LNCaP clone FGC (cell line): ENCODE results near the gene LMBR1.
A peak's percentile ranks its signal among the peaks of the same experiment; 100 is the strongest.
"Not testable (repeated sequence)": the region's sequence is repeated elsewhere in the genome, so short reads cannot be mapped to it uniquely, and the experiment has no call there.

Experiments
- DNase-seq: peaks from one replicate; pipeline ENCODE4 v3.0.0-alpha.2; 2011; ENCODE audit warnings: low read depth
- H3K4me3 ChIP-seq: 2 replicates; pipeline ENCODE4 v1.5.1; 2011; ENCODE audit warnings: mild to moderate bottlenecking, low read depth, low read length, control low read depth
- TF ChIP-seq, protein P1 (sequence below): IDR thresholded peaks from 2 replicates; pipeline ENCODE4 v1.5.1; 2012; ENCODE audit warnings: mild to moderate bottlenecking; ENCODE audit not compliant: control insufficient read depth, insufficient read depth; ENCODE audit errors: extremely low read depth

Gene LMBR1

DNA sequence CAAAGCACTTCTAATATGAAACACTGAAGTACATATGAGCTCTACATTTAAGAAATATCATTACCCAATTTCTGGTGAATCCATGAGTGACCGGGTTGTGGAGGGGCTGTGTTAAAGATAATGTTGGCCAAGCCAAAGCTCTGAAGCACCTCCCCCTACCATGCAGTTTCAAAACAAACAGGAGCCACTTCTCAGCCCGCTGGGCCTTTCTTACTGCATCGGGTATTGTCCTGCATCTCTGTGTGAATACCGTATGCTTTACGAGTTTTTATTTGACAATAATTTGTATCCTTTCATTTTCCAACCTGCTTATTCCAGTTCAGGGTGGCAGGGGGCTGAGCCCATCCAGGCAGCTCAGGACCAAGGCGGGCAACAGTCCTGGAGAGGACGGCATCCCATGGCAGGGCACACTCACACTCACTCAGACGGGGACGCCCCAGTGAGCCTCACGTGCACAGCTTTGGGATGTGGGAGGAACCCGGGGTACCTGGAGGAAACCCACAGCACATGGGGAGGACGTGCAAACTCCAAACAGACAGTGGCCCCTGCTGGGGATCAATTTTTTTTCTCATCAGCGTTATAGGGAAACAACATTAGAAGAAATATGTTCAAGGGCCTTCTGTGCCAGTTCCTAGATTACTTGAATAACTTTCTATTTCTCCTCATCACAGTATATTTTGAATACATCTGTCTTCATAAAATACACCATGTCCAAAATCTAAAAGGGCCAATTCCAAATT is 250.5 kb downstream of the LMBR1 start:
- H3K4me3 ChIP-seq, result no peak overlapping the region
- TF ChIP-seq, protein P1, sequence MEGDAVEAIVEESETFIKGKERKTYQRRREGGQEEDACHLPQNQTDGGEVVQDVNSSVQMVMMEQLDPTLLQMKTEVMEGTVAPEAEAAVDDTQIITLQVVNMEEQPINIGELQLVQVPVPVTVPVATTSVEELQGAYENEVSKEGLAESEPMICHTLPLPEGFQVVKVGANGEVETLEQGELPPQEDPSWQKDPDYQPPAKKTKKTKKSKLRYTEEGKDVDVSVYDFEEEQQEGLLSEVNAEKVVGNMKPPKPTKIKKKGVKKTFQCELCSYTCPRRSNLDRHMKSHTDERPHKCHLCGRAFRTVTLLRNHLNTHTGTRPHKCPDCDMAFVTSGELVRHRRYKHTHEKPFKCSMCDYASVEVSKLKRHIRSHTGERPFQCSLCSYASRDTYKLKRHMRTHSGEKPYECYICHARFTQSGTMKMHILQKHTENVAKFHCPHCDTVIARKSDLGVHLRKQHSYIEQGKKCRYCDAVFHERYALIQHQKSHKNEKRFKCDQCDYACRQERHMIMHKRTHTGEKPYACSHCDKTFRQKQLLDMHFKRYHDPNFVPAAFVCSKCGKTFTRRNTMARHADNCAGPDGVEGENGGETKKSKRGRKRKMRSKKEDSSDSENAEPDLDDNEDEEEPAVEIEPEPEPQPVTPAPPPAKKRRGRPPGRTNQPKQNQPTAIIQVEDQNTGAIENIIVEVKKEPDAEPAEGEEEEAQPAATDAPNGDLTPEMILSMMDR, result no peak
- no peak for DNase-seq

DNA sequence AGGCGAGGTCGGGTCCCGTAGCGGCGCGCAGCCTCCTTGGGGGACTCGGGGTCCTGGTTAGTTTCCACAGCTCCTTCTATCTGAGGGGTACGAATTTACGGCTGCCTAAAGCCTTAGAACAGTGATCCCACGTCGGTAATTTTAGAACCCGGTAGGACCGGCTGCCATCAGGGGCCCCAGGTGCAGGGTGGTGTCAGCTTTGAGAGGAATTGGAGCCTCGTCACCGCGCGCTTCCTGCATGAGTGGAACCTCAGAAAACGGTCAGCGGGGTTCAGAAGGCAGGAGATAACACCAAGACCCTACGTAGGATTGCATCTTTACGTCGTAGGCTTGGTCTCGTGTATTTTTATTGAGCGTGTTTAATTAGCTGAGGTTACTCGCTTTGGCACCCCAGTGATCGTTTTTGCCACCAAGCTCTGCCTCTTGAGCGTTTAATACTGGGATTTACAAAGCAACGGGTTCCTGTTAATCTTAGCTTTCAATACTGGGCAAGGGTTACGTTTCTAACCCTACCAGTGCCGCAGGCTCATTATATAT is 252.0 kb downstream of the LMBR1 start:
- DNase-seq, result no peak
- peak overlapping the region; percentile 79 for H3K4me3 ChIP-seq

DNA sequence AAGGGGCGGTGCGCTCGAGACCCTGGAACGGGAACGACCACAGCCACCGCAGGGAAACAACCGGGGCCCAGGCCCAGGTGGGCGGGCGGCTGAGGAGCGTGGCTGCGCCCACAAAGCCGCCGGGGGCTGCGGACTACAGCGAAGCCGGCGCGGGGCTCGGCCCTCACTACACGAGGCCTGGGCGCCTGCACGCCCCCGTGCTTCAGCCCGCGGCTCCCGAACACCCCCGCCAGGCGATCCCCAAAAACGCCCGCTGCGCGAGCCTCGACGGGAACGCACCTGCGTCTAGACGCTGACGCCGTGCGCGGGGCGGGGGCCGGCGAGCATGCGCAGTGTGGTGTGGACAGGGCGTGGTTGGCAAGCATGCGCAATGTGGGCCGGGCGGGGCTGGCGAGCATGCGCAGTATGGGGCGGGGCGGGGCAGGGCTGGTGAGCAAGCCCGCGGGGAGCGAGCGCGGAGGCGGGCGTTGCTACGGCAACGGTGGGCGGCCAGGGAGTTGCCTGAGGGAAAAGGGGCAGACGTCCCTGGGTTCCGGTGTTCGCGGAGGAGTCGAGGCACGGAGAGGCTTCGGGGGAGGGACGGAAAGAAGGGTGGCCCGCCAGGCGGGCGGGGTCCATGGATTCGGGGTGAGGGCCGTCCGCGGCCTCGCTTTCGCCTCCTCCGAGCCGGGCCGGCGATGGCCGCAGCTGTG is 252.6 kb downstream of the LMBR1 start, which contains the start of gene RNF32:
TSS of gene RNF32 (plus strand) at position 518 of the 692 bp plus-strand sequence. CDS start 3,104 bp downstream, outside the sequence.
- H3K4me3 ChIP-seq, result peak within 1 kb of the TSS; percentile 79
- peak; percentile 70 for DNase-seq
- TF ChIP-seq, protein P1, result no peak

More for the DNA sequence above, 252.0 kb downstream of the LMBR1 start:
- TF ChIP-seq, protein P1, result no peak

DNA sequence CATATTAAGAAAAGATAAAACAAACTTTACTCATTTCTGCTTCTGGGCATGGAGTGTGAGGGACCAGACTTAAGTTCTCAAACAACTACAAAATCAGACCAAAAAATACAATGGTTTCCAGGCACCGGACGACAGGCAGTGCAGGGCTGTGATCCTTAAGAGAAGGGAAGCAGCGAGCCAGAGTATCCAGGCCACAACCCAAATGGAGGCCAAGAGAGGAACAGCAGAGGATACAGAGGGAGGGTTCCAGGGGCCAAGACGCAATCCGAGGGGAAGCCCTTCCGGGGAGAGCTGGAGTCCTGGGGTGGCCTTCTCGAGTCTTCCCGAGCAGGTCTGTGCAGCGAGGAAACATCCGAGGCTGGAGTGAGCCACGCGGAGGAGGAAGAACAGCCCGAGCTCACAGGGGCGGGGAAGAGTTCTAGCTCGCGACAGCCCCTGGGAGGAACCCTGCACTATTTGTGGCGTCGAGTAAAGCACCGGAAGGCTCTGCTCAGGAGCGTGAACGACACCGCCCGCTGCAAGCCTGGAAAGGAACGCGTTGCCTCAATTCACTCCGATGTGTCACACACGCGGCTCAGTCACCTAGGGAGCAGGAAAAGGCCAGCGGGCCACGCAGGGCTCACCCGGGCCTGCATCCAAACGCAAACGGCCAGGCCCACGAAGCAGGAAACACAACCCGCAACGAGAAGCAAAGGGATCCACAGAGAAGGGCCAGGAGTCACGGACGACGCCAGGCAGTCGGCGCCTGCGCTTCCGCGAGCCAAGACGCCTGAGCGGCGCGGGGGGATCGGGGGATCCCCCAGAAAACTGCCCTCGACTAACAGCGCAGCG is 253.3 kb downstream of the LMBR1 start:
- no peak for DNase-seq
- TF ChIP-seq, protein P1, result no peak
- peak overlapping the region; percentile 79 for H3K4me3 ChIP-seq

DNA sequence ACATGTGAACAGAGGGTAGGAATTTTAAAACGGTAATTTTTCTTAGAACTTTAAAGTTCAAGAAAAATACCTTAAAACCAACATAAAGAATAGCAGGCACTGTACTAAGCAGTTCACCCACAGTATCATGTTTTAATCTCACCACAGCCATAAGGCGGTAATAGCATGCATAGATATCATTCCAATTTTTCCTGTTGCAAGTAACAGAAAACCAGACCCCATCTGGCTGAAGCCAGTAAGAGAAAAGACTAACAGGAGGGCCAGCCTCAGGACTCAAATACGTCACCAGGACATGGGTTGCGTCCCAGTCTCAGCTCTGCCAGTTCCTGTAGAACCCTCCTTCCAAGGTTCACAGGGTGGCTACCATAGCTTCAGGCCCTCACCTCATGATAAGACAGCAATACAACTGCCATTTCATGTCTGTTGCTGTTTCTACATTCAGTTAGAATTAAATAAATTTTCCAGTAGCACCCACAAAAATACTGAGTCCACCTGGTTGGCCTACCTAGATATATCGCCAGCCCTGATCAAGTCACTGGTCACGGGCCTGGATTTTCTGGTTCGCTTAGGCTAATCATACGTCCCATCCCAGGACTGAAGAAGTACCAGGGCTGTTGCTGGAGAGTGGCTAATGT is 254.4 kb downstream of the LMBR1 start:
- TF ChIP-seq, protein P1, result no peak
- no peak overlapping the region for H3K4me3 ChIP-seq
- no peak for DNase-seq

DNA sequence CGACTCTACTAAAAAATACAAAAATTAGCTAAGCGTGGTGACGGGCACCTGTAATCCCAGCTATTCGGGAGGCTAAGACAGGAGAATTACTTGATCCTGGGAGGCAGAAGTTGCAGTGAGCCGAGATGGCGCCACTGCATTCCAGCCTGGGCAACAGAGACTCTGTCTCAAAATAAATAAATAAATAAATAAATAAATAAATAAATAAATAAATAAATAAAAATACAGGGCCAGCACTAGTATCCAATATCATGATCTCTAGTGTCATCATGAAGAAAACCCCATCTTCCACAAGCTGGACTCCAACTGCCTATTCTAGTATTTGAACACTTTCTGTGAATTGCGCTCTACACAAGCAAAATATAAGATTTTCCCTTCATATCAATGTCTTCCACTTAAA is 255.9 kb downstream of the LMBR1 start:
- DNase-seq, H3K4me3 ChIP-seq: not testable (repeated sequence)
